Measurements from ENCODE around the gene HCN1.
"Not testable (repeated sequence)": the region's sequence is repeated elsewhere in the genome, so short reads cannot be mapped to it uniquely, and the experiment has no call there.

HCN1 gene

GRCh38 chr5:45491368-45491767, 204.8 kb downstream of the HCN1 start:
- Histone ChIP-seq H3K27me3 (no peaks in the 10 kb centered on the region), H3K9ac (no peak overlapping the region), H3K27ac (no peak overlapping the region), H3K4me1 (no peaks in the 10 kb centered on the region), H3K36me3 (no peaks in the 10 kb centered on the region), H3K9me3 (replicated peaks in 1 of 11) (no peaks in the 10 kb centered on the region), H4K20me1 (no peaks in the 10 kb centered on the region), H3K4me2 (no peak overlapping the region), H3K4me3 (no peak overlapping the region)
- TF ChIP-seq Cebpa-rat (IDR thresholded peaks at IDR 0.05), result no peak

DNA sequence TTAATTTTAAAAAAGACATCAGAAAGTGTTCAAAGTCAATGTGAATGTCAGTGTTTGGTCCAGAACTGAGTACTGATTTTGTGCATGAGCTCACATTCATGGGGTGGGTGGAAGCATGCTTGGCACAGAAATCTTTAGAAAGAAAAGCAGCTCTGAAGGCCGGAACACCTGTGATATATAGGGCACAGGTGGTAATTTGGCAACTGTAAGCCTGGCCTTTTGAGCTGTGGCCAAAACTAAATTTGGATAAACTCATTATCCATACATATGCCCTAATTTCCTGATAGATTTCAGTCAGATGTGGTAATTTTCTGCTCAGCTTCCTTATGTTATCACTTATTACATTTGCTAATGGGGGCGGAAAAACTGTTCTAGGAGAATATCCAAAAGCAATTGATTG, 211.4 kb downstream of the HCN1 start:
- Histone ChIP-seq H3K9ac (no peak overlapping the region), H3K4me3 (no peak overlapping the region), H3K27ac (no peak overlapping the region), H3K36me3 (no peaks in the 10 kb centered on the region), H3K4me2 (no peak overlapping the region), H3K4me1 (no peaks in the 10 kb centered on the region), H3K9me3 (replicated peaks in 1 of 11) (no peaks in the 10 kb centered on the region), H3K27me3 (no peaks in the 10 kb centered on the region), H4K20me1 (no peaks in the 10 kb centered on the region)
- TF ChIP-seq Cebpa-rat (IDR thresholded peaks at IDR 0.05), result no peak

DNA sequence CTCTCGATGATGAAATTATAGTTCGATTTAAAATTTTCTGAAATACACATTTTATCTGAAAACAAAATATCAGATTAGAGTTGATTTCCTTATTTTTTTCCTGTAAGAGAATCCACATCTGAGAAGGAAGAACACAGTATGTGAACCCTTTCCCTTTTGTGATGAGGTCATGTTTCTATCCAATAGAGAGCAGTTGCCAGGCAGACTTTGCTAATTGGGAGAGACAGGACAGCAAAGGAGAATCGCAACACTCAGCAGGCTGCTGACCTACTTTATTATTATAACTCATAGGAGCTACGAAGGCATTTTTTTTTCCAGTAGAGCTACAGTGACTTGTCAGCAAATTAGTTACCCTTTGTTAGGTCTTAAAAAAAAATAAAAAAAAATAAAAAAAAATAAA, 242.1 kb downstream of the HCN1 start:
- H3K4me1 ChIP-seq, result no peaks in the 10 kb centered on the region
- no peaks in the 10 kb centered on the region for H4K20me1 ChIP-seq
- no peaks in the 10 kb centered on the region for H3K36me3 ChIP-seq
- H3K4me2 ChIP-seq, result no peak overlapping the region
- no peak overlapping the region for H3K9ac ChIP-seq
- TF ChIP-seq Cebpa-rat (IDR thresholded peaks at IDR 0.05), result no peak
- no peaks in the 10 kb centered on the region for H3K27me3 ChIP-seq
- H3K27ac ChIP-seq, result no peak overlapping the region
- no peak overlapping the region for H3K4me3 ChIP-seq
- H3K9me3 ChIP-seq (replicated peaks in 1 of 11), result no peaks in the 10 kb centered on the region

GRCh38 chr5:45444856-45445255, 251.3 kb downstream of the HCN1 start:
- H3K27ac ChIP-seq; H3K27me3 ChIP-seq; H3K4me2 ChIP-seq; H3K4me1 ChIP-seq; H4K20me1 ChIP-seq; H3K9me3 ChIP-seq (replicated peaks in 1 of 11); H3K4me3 ChIP-seq; H3K36me3 ChIP-seq; H3K9ac ChIP-seq: not testable (repeated sequence)

DNA sequence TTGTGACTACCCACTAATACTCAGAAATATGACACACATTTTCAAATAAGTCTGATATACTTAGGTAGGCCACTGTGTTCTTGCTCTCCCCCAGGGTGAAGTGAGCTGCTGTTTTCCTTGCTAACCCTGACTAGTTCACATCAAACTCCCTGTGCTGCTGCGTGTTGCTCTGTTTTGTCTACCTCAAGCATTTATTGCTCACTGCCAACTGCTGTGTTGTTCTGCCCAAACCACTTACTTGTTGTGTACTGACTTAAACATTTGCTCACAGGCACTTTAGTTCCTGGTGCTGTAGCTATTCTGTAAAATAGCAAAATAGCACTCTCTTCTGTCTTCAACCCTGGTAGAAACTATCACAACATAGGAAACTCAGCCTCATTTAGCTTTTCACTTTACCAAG, 255.7 kb downstream of the HCN1 start:
- no peak overlapping the region for H3K9ac ChIP-seq
- no peak overlapping the region for H3K4me3 ChIP-seq
- H3K27ac ChIP-seq, result no peak overlapping the region
- no peak for TF ChIP-seq Cebpa-rat (IDR thresholded peaks at IDR 0.05)
- H4K20me1 ChIP-seq, result no peaks in the 10 kb centered on the region
- H3K9me3 ChIP-seq (replicated peaks in 1 of 11), result no peaks in the 10 kb centered on the region
- H3K4me2 ChIP-seq, result no peak overlapping the region
- H3K4me1 ChIP-seq, result no peaks in the 10 kb centered on the region
- H3K36me3 ChIP-seq, result no peaks in the 10 kb centered on the region
- H3K27me3 ChIP-seq, result no peaks in the 10 kb centered on the region

DNA sequence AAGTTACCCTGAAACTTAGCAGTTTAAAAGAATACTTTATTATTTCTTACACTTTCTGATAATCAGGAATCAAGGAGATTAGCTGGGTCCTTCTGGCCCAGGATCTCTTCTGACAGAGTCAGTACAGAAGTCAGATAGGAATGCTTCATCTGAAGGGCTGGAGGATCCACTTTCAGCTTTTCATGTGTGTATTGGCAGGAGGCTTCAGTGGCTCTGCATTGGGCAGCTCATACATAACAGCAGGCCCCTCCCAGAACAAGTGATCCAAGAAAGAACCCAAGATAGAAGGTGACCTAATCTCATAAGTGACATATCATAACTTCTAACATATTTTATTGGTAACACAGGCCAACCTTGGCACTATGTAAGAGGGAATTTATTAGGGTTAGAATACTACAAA, 258.4 kb downstream of the HCN1 start:
- Histone ChIP-seq H3K9me3 (replicated peaks in 1 of 11) (no peaks in the 10 kb centered on the region), H3K9ac (no peak overlapping the region), H3K27me3 (no peaks in the 10 kb centered on the region), H3K4me2 (no peak overlapping the region), H3K36me3 (no peaks in the 10 kb centered on the region), H3K27ac (no peak overlapping the region), H4K20me1 (no peaks in the 10 kb centered on the region), H3K4me1 (no peaks in the 10 kb centered on the region), H3K4me3 (no peak overlapping the region)
- TF ChIP-seq Cebpa-rat (IDR thresholded peaks at IDR 0.05), result no peak

GRCh38 chr5:45417285-45417998, 278.7 kb downstream of the HCN1 start:
- no peak for TF ChIP-seq Cebpa-rat (IDR thresholded peaks at IDR 0.05)

DNA sequence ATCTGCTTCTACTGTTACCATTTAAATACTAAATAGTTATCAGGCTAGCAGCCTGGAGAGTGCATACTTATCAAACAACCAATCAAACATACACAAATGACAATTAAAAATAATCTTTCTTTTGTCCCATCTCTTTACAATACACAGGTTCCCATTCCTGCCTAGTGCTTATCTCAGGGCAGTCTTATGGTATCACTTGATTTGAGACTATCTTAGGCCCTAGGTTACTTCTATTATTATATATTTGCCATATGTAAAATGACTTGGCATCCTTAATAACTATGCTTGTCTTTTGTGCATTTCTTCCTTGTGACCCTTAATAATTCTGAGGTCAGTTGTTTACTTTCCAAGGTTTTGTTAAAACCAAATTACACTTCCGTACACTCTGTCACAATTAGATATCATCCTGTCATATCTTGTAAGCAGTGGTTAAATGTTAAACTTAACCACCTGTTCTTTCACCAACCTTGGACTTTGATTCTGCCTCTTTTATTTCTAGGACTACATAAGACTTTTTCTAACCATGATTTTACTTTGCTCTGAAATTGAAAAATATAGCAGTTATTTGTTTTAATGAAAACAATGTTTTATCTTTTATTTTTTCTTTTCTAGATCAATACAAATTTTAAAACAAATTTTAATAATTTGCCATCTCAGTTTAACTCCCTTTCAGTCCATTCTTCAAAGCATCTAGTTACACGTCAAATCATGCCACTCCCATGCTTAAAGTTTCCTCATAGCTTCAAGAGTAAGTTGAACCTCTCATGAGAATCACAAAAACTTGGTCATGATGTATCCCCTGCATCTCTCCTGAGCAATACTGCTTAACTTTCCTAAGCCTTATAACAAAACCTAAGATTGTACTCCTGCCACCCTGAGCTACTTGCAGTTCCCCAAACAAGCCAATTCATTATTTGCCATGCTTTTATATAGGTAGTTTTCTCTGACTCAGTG, 281.3 kb downstream of the HCN1 start:
- no peaks in the 10 kb centered on the region for H4K20me1 ChIP-seq
- no peak for TF ChIP-seq Cebpa-rat (IDR thresholded peaks at IDR 0.05)
- no peaks in the 10 kb centered on the region for H3K27me3 ChIP-seq

More at GRCh38 chr5:45417285-45417998, 278.7 kb downstream of the HCN1 start:
- H3K36me3 ChIP-seq, result no peaks in the 10 kb centered on the region
- no peaks in the 10 kb centered on the region for H3K4me1 ChIP-seq
- no peaks in the 10 kb centered on the region for H3K27me3 ChIP-seq
- H3K27ac ChIP-seq, result no peak overlapping the region
- H4K20me1 ChIP-seq, result no peaks in the 10 kb centered on the region
- no peaks in the 10 kb centered on the region for H3K9me3 ChIP-seq (replicated peaks in 1 of 11)
- H3K4me3 ChIP-seq, result no peak overlapping the region
- H3K9ac ChIP-seq, result no peak overlapping the region
- no peak overlapping the region for H3K4me2 ChIP-seq

DNA sequence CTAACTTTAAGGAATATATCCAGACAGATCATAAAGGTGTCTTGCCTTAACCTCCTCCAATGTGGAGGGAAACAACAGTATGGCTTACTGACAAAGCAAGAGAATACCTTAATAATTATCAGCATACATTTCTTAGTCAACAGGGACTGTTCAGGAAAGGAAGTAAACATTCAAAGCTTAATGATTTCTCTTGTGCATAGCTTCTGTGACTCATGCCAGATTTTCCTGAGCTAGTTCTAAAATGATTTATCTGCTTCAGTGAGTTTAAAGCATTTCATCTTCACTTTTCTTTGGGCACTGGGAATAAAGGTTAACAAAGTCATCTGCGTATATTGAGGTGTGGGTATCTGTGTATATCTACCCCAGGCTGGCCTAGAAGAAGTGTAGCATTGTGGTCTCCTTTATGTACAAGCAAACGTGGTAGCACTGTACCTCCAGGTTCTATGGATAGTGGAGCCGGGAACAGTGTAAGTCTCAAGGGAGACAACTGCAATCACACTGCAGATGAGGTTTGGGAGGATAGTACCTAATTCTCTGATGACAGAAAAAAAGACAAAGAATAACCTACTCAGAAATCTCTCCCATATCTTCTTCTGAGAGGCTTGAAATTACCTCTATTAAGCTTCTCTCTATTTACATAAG, 284.1 kb downstream of the HCN1 start:
- Histone ChIP-seq H3K9me3 (replicated peaks in 1 of 11) (no peaks in the 10 kb centered on the region), H3K4me2 (no peak overlapping the region), H3K9ac (no peak overlapping the region), H3K27me3 (no peaks in the 10 kb centered on the region), H3K4me3 (no peak overlapping the region), H3K27ac (no peak overlapping the region), H4K20me1 (no peaks in the 10 kb centered on the region), H3K36me3 (no peaks in the 10 kb centered on the region), H3K4me1 (no peaks in the 10 kb centered on the region)
- TF ChIP-seq Cebpa-rat (IDR thresholded peaks at IDR 0.05), result no peak

More for the DNA sequence above, 281.3 kb downstream of the HCN1 start:
- Histone ChIP-seq H3K4me3 (no peak overlapping the region), H3K4me1 (no peaks in the 10 kb centered on the region), H3K27ac (no peak overlapping the region), H3K36me3 (no peaks in the 10 kb centered on the region), H3K4me2 (no peak overlapping the region), H3K9me3 (replicated peaks in 1 of 11) (no peaks in the 10 kb centered on the region), H3K9ac (no peak overlapping the region)
